Hematopoietic multipotent progenitor cell treated with erythropoietin and hydrocortisone succinate and interleukin-3 and kit ligand, for 4 days (in vitro differentiated cells): ENCODE results near the gene ATF2.

Experiments
- DNase-seq: peaks from one replicate; pipeline ENCODE4 v3.0.0-alpha.2; 2015

The ATF2 gene

GRCh38 chr2:175076272-175076671, 91.7 kb downstream of the ATF2 start:
- DNase-seq: no peak

- DNase-seq: no peak
These were observed 93.5 kb downstream of the ATF2 start for GRCh38 chr2:175074478-175074877.

GRCh38 chr2:175068534-175068933, 99.5 kb downstream of the ATF2 start:
- no peak for DNase-seq

DNA sequence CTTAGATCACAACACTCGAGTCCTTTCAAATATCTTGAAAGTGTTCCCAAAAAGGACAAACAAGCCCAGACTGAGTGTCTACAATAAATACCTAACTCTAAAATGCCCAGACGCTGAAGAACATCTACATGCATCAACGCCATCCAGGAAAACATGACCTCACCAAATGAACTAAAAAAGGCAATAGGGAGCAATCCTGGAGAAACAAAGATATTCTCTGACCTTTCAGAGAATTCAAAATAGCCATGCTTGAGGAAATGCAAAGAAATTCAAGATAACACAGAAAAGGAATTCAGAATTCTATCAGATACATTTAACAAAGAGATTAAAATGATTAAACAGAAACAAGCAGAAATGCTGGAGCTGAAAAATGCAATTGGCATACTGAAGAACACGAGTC, 101.6 kb downstream of the ATF2 start:
- no peak for DNase-seq

- no peak for DNase-seq
These were observed 103.2 kb downstream of the ATF2 start for GRCh38 chr2:175064797-175065196.

DNA sequence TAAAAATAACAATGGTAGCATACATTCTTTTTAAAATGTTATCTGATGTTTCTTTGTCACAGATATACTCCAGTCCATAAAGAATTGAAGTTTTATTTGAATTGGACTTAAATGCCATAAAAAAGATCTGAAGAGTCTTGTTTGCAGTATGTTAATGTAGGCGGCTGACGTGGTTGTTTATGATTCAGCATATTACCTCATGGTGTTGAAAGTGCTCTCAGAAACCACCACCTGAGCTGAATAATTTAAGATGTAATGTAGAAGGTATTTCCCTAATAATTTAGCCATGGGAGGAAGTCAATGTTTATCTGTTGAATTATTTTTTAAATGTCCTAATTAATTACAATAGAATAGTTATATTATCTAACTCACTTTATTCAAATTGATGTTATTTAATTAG, 104.3 kb downstream of the ATF2 start:
- no peak for DNase-seq

DNA sequence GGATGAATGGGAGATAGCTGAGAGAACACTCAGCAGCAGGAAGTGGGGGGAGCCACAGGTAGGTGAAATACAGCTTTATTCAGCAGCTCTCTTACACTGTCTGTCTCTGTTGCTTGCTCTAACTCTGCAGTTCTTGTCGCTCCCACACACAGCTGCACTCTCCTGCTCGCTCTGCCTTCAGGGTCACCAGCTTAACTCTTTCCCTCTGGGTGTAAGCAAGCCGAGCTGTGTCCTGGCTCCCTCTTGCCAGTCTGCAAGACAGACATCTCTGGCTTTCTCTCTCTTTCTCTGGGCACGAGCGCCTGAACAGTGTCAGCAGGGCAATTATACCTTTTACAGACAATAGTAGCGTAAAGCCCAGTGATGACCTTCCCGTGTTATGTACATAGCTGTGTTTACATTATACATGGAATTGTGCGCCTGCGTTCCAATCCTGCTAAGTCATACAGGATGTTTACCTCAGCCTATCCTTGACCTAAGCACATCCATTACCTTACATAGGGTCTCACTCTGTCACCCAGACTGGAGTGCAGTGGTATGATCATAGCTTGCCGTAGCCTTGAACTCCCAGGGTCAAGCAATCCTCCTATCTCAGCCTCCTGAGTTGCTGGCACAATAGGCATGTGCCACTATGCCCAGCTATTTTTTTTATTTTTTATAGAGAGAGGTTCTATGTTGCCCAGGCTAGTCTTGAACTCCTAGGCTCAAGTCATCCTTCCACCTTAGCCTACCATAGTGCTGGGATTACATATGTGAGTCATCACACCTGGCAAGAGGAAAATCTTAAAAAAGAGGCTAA, 105.0 kb downstream of the ATF2 start:
- no peak for DNase-seq

- DNase-seq: no peak
These were observed 110.8 kb downstream of the ATF2 start for GRCh38 chr2:175057078-175057685.

GRCh38 chr2:175055993-175056392, 112.0 kb downstream of the ATF2 start:
- no peak for DNase-seq

- DNase-seq: no peak
These were observed 113.7 kb downstream of the ATF2 start for GRCh38 chr2:175054340-175054739.

- no peak for DNase-seq
These were observed 118.3 kb downstream of the ATF2 start for GRCh38 chr2:175049661-175050060.

DNA sequence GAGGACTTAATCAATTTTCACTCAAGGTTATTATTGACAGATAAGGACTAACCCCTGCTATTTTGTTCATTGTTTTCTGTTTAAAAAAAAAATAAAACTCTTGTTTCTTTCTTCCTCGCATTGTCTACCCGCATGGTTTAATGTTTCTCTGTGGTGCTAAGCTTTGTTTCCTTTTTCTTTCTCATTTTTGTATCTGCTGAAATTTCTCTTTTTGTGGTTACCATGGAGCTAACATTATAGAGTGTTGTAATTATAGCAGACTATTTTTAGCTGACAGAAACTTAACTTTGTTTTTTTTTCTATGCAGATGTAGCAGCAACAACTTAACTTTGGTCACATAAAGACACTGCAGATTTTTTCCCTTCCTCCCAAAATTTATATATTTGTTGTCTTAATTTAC, 119.7 kb downstream of the ATF2 start:
- DNase-seq: no peak

- no peak for DNase-seq
These were observed 128.5 kb downstream of the ATF2 start for GRCh38 chr2:175039490-175039889.

GRCh38 chr2:175039031-175039430, 129.0 kb downstream of the ATF2 start:
- no peak for DNase-seq

GRCh38 chr2:175037941-175038340, 130.1 kb downstream of the ATF2 start:
- DNase-seq: no peak

DNA sequence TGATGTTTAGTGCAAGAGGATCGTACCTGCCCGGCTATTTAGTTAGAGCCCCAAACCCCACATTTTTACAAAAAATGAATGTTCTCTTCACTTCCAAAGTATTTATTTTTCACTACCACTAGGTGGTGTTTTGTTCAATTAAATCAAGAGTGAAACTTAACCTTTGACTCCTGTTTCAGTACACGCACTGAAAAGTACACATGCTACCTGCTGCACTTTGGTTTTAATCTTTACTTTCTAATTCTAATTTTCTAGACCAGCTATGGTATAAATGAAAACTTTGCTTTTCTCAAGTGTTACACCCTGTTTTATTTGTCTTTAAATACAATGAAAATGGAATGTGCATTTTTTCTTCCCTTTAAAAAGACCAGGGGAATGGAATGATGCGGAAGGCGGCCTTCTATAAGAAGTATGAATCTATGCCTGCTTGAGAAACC, 131.4 kb downstream of the ATF2 start:
- peak; percentile 81 for DNase-seq

DNA sequence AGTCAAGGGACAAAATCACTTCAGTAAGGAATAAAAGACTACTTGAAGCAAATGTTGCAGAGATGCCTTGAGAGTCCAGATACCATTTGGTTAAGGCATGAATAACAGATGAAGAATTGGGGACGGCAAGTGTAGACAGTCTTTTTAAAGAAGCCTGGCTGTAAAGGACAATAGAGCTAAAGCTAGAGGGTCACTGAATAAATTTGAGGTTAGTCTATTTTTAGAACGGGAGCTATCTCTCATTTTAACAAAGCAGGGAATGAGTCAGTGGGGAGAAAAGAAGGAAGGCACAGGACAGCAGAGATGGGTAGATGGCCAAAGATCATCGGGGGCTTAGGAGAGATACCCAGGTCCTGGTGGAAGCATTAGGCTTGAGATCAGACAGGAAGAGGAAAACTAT, 132.2 kb downstream of the ATF2 start:
- no peak for DNase-seq

DNA sequence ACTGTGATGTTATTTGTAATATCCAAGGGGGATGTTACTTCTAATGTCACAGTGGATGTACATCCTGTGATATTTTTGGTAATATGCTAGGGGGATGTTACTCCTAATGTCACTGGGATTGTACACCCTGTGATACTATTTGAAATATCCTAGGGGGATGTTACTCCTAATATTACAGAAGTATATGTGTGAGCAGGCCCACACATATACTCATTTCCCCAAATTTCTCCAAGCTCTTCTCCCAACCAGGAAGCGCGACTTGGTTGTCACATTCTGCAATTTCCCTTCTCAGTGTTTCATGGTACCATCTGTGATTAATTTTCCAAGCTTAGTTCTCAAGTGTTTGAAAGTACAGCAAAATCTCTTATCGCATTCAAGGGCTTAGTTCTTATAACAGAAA, 133.3 kb downstream of the ATF2 start:
- no peak for DNase-seq

DNA sequence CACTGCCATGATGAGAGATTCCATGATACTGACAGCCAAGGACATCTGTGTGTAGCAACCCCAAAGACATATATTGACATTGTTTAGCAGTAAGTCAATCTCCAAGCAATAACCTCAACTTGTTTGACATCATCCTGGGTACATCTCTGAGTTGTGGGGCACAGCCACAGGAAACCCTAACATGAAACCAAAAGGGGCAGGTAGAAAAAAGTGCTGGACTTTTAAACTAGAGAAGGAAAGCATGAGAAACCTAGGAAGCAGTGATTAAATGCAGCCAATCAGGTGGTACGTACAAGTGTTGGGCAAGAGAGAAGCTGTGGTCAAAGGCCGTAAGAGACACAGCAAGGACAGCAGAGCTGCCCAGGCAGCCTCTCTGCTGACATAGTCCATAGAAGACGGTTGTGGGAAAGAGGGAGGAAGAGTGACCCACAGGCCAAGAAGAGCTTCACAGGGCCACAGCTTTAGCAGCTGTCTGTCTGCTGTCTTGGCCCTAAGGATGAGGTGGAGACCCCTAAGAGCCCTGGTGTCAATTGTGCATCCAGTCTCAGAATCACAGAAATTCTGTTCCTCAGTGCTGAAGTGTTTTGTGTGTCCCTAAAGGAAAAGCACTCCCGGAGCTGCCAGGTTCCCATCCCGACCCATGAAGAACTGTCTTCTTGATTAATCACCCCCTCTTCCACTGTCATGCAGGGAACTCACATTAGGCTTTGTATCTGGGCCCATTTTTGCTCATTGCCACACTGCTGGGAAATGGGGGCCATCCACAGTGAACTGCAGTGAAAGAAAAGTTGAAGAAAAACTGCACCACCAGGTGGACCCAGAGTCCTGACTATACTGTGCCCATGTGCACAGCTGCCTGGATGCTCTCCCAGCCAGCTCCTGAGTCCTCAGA, 137.4 kb downstream of the ATF2 start:
- peak; percentile 65 for DNase-seq

- no peak for DNase-seq
These were observed 140.2 kb downstream of the ATF2 start for GRCh38 chr2:175027755-175028154.

DNA sequence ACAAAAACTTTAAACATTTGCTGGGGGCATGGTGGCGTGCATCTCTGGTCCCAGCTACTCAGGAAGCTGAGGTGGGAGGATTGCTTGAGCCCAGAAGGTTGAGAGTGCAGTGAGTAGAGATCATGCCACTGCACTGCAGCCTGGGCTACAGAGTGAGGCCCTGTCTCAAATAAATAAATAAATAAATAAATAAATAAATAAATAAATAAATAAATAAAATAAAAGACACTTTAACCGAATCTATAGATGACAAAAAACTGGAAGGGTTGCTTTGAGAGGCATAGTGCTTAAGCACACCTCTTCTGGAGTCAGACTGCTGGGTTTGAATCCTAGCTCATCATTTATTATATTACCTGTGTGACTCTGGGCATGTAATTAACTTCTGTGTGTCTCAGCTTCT, 141.6 kb downstream of the ATF2 start:
- DNase-seq: no peak

DNA sequence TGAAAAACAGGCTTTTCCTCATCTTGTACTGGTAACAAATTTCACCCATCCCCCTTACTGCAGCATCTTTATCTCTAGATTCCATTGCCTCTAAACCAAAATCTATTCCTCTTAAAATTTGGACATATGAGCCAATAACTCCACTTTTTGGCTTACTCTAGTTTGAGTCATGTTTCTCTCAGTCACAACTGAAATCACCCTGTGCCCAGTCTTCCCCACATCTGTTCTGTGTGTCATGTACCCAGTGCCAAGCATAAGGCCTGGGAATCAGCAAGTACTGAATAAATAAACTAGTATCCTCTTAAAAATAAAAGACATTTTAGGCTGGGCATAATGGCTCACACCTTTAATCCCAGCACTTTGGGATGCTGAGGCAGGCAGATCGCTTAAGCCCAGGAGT, 142.1 kb downstream of the ATF2 start:
- no peak for DNase-seq

GRCh38 chr2:175025233-175025632, 142.8 kb downstream of the ATF2 start:
- no peak for DNase-seq

GRCh38 chr2:175022923-175023322, 145.1 kb downstream of the ATF2 start:
- DNase-seq: no peak
